ENCODE results near the gene CFAP70. TPM values are rescaled to one million over a fixed set of nuclear protein-coding genes. Genes with fewer than 3 reads are reported as not detected.

Gene CFAP70
- 0.30 and 0.32 TPM in 2 replicates for total RNA-seq

GRCh38 chr10:73358331-73359279 lies at the start of gene CFAP70:
Gene CFAP70, minus strand, starts transcription at chr10:73358864. Its CDS starts 4,068 bp downstream, at chr10:73354796.

DNA sequence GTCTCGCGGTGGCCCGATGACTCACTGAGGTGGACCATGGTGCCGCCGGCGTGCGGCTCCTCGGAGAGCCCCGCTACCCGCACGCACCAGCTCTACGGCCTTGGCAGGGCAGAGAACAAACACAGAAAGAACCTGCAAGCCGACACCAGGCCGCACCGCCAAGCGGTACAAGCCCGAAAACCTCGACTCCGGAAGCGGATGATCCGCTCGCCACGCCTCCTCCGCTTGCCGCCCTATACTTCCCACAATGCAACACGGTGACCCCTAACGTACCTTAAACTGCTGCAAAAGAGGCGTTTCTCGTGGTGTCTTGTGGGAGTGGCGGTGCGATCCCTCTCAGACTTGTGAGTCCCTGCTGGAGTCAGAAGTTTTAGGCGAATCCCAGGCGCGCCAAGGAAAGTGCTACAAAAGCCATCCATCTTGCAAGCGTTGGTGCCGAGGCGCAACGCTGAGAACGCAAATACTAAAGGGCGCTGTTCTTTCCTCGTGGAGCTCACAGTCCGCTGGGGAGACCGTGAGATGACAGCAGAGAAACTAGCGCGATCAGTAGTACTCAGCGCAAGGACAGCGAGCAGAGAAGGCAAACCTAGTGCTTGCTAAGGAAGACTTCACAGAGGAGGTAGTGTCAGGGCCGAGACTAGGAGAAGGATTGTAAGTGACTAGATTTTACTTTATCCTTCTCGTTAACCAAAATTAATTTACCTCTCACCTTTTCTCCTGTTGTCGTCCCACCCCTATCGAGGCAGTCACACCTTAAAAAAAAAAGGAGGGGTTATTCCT lies 106.0 kb downstream of the CFAP70 start, which contains the start of gene MRPS16:
Gene MRPS16, minus strand, starts transcription at position 200 of the 780 bp plus-strand sequence. Its CDS starts 162 bp downstream, at position 38.

GRCh38 chr10:73246646-73247508 lies 111.8 kb downstream of the CFAP70 start, which contains the start of gene DNAJC9:
Gene DNAJC9, minus strand, starts transcription at chr10:73247255. Its CDS starts 66 bp downstream, at chr10:73247189.

Other genes starting within 250 kb of the CFAP70 start
- gene NUDT13, start 248.4 kb downstream of the CFAP70 start, total RNA-seq: 0.97 and 1.1 TPM in 2 replicates
- 32.8 and 33.4 TPM in 2 replicates for gene ECD, start 190.9 kb downstream of the CFAP70 start, total RNA-seq
- 23.7 and 25.7 TPM in 2 replicates for gene FAM149B1, start 190.7 kb downstream of the CFAP70 start, total RNA-seq
- gene DNAJC9, start 111.6 kb downstream of the CFAP70 start, total RNA-seq: 54.6 and 56.8 TPM in 2 replicates
- 77.6 and 86.0 TPM in 2 replicates for gene MRPS16, start 106.2 kb downstream of the CFAP70 start, total RNA-seq
- 90.6 and 105 TPM in 2 replicates for gene ANXA7, start 55.2 kb upstream of the CFAP70 start, total RNA-seq
- gene MSS51, start 74.7 kb upstream of the CFAP70 start, total RNA-seq: 0.65 and 1.4 TPM in 2 replicates
- gene PPP3CB, start 137.2 kb upstream of the CFAP70 start, total RNA-seq: 13.8 and 14.6 TPM in 2 replicates
- gene USP54, start 232.5 kb upstream of the CFAP70 start, total RNA-seq: 5.2 and 7.8 TPM in 2 replicates

Data from epithelial cell of umbilical artery (primary cell).